GM12878 (cell line): ENCODE results near the gene NPAS1.

Source experiments
- BCLAF1 ChIP-seq: fragments of 450-650 bp; IDR thresholded peaks from 2 replicates; pipeline ENCODE4 v1.6.1; 2017; ENCODE audit warnings: antibody characterized with exemption, mild to moderate bottlenecking, moderate library complexity
- POLR2A ChIP-seq: IDR thresholded peaks from 2 replicates; pipeline ENCODE4 v1.6.1; 2011; ENCODE audit warnings: low read depth, mild to moderate bottlenecking, low read length
- SP1 ChIP-seq: IDR thresholded peaks from one replicate; pipeline ENCODE4 v1.6.1; 2011; ENCODE audit warnings: low read depth, low read length

GRCh38 chr19:47032171-47032811, 12.7 kb downstream of the NPAS1 start:
- TF ChIP-seq BCLAF1 (no peak), SP1 (no peak), POLR2A (no peak)
